Stimulated activated CD4-positive, alpha-beta T cell treated with anti-CD3 and anti-CD28 coated beads, TNF-alpha, amount 100 ng/mL, for 1 hour (primary cell): Measurements from ENCODE around the gene C13orf42.

ENCODE experiments used
- DNase-seq, 3 donors: peaks; one replicate each; pipeline ENCODE4 v3.0.0-alpha.2; 2020; ENCODE audit warnings: low read depth in 3 of 3, low spot score in 1 of 3

The C13orf42 gene

GRCh38 chr13:51111174-51111573 is at the start of gene C13orf42:
Gene C13orf42 (minus strand): TSS chr13:51111274. CDS start chr13:51111209, 65 bp downstream.
- no peak for DNase-seq

GRCh38 chr13:51158880-51159518 is 47.9 kb upstream of the C13orf42 start:
- no peak for DNase-seq

GRCh38 chr13:51158365-51158764 is 47.3 kb upstream of the C13orf42 start:
- no peak for DNase-seq

- no peak for DNase-seq
Measured at GRCh38 chr13:51156648-51157047, 45.6 kb upstream of the C13orf42 start.

DNA sequence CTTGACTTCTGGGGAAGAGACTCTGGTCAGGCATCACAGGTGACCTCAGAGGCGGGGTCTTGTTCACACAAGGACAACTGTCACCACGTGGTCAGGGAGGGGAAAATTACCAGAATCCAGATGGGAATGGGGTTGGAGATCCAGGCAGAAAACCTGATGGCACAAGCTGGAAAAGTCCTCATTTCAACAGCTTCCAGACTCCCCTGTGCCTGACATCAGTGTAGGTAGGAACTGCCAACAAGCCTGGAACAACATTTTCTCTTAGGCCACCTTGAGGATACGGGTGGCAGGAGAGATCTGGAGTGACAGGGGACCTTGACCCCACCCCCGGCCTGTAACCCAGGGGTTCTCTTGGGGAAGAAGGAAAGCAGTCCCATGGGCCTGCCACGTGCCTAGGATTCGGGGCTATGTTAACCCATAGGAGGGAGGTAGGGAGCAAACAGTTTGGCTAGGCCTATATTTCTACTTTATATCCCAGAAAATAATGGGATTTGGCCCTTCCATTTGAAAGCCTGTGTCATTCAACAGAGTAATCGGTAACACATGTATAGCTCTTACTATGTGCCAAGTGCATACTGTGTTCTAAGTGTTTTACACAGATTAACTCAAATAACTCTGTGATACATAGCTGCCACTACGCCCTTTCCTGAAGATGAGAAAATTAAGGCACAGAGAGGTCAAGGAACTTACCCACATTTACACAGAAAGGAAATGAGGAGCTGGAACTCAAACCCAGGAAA is 44.9 kb upstream of the C13orf42 start:
- no peak for DNase-seq

- no peak for DNase-seq
Measured at GRCh38 chr13:51155161-51155560, 44.1 kb upstream of the C13orf42 start.

- DNase-seq = no peak
Measured at GRCh38 chr13:51154029-51154555, 43.0 kb upstream of the C13orf42 start.

- DNase-seq = no peak
Measured at GRCh38 chr13:51153527-51153926, 42.5 kb upstream of the C13orf42 start.

DNA sequence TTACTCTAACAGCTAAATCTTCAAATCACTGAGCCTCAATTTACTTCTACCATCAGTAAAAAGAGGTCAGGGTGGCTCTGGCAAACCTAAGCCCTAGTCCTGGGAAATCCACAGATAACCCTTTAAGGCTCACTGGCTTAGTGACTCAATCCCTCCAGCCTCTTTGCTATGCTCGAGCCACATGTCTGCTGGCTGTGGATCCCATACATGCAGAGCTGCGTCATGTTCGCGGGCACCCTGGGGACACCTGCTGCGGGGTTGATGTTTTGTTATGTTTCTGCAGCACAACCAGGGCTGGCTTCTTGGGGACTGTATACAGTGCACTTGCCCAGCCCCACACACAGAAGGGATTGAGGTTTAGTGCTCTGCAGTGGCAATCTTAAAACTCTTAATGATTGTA is 41.6 kb upstream of the C13orf42 start:
- no peak for DNase-seq

- no peak for DNase-seq
Measured at GRCh38 chr13:51151463-51151862, 40.4 kb upstream of the C13orf42 start.

- DNase-seq = no peak
Measured at GRCh38 chr13:51148952-51149573, 38.0 kb upstream of the C13orf42 start.

GRCh38 chr13:51148223-51148951 is 37.3 kb upstream of the C13orf42 start:
- DNase-seq = no peak

DNA sequence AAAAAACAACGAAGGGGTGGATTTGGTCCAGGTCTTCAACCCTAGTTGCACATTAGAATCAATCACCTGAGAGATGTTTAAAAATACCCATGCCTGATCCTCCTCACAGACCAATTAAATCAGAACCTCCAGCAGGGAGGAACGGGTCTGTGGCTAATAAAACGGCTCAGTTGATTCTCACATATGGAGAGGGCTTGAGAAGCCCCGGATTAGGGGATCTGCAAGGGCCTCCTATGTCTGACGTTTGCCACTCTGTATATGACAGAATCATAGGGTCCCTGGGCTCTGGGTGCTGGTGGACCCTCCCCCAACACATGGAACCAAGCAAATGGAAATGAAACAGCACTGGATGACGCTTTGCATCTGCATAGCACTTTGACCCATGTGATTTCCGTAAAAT is 36.7 kb upstream of the C13orf42 start:
- no peak for DNase-seq

DNA sequence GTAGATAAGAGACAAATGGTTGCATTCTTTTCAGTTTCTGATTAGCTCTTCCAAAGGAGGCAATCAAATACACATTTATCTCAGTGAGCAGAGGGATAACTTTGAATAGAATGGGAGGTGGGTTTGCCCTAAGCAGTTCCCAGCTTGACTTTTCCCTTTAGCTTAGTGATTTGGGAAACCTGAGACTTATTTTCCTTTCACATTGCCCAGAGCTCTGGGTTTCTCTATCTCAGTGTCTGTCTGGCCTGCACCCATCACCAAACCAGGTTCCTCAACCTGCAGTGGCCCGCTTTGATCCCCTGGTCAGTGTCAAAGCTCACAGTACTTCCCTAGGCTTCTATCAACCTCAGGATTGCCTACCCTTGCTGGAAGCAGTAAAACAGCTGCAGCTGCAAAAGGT is 35.6 kb upstream of the C13orf42 start:
- no peak for DNase-seq

- DNase-seq = no peak
Measured at GRCh38 chr13:51137250-51137649, 26.2 kb upstream of the C13orf42 start.

- no peak for DNase-seq
Measured at GRCh38 chr13:51136276-51136980, 25.4 kb upstream of the C13orf42 start.

GRCh38 chr13:51134763-51135365 is 23.8 kb upstream of the C13orf42 start:
- DNase-seq = no peak

DNA sequence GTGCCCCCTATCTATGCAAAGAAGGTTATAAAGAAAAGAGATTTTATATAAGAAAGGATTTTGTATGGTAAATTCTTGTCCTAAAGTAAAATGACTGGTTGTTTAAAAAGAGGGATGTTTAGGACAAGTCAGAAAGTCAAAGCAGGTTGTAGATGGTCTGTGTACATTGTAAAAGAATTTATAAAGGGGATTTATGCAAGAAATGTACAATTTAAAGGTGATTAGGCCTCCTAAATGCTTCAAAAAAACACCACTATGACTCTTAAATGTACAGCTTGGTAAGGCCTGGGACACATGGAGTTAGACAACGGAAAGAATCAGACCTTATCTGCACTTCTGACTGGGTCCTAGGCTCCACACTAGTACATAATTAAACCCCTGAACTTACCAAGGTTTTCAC is 19.3 kb upstream of the C13orf42 start:
- DNase-seq = no peak

GRCh38 chr13:51125495-51126226 is 14.6 kb upstream of the C13orf42 start:
- no peak for DNase-seq
